Tibial nerve (tissue), 4 donors: ENCODE data around the gene DNASE2B. TPM values are rescaled to one million over a fixed set of nuclear protein-coding genes. Genes with fewer than 3 reads are reported as not detected.
A peak's percentile ranks its signal among the peaks of the same experiment; 100 is the strongest.
"Not testable (repeated sequence)": the region's sequence is repeated elsewhere in the genome, so short reads cannot be mapped to it uniquely, and the experiment has no call there.

Experiments
- DNase-seq, 2 donors: peaks; one replicate each; pipeline ENCODE4 v3.0.0-alpha.2; 2019; ENCODE audit warnings: low spot score in 2 of 2
- H3K27ac ChIP-seq, 4 donors: fragments of 200-600 bp; sonication (generic) in 3 of 4; one replicate each; pipeline ENCODE4 v1.5.1; 2017 to 2019; ENCODE audit warnings: mild to moderate bottlenecking in 1 of 4
- H3K27me3 ChIP-seq, 2 donors: fragments of 200-600 bp; sonication (generic) in 1 of 2; one replicate each; pipeline versions ENCODE4 v1.5.1 to v1.6.0; 2017 to 2019
- H3K36me3 ChIP-seq, 3 donors: fragments of 200-600 bp; sonication (generic); one replicate each; pipeline ENCODE4 v1.5.1; 2018 to 2019
- H3K4me1 ChIP-seq, 4 donors: fragments of 200-600 bp; sonication (generic) in 3 of 4; one replicate each; pipeline ENCODE4 v1.5.1; 2017 to 2019
- H3K4me3 ChIP-seq, 4 donors: fragments of 200-600 bp; sonication (generic) in 3 of 4; one replicate each; pipeline ENCODE4 v1.5.1; 2017 to 2019; ENCODE audit warnings: mild to moderate bottlenecking in 1 of 4, moderate library complexity in 1 of 4
- H3K9me3 ChIP-seq, 4 donors: fragments of 200-600 bp; sonication (generic) in 3 of 4; one replicate each; pipeline ENCODE4 v1.5.1; 2017 to 2019
- EP300 ChIP-seq, 2 donors: sonication (generic); formaldehyde crosslinking; IDR thresholded peaks; one replicate each; pipeline ENCODE4 v1.6.1; 2017; ENCODE audit warnings: antibody characterized with exemption in 2 of 2, mild to moderate bottlenecking in 1 of 2
- POLR2A ChIP-seq, 2 donors: fragments of 450-650 bp; IDR thresholded peaks; one replicate each; pipeline ENCODE4 v1.6.1; 2017; ENCODE audit warnings: antibody characterized with exemption in 2 of 2, mild to moderate bottlenecking in 2 of 2, moderate library complexity in 2 of 2
- WGBS, 2 donors: methylation state at CpG; one replicate each; pipeline ENCODE4 v1.1.5; 2018; 5-methylcytosine and 5-hydroxymethylcytosine counted together
- total RNA-seq, 4 donors: library from RNA; depleted of rRNA; stranded (reverse); fragments of >200 nt; gene quantifications; one replicate each; pipeline ENCODE4 v1.1.0, GENCODE V29; 2016
- TF ChIP-seq, protein P1 (sequence below), 5 experiments: fragments of 200-600 bp in 3 of 5; fragments of 450-650 bp in 2 of 5; sonication (generic) in 3 of 5; IDR thresholded peaks; one replicate each; pipeline ENCODE4 v1.5.1; 2016 to 2019; ENCODE audit warnings: antibody characterized with exemption in 5 of 5, mild to moderate bottlenecking in 3 of 5, moderate library complexity in 2 of 5

The DNASE2B gene
- total RNA-seq, 4 donors from 2014 or later, result not detected

DNA sequence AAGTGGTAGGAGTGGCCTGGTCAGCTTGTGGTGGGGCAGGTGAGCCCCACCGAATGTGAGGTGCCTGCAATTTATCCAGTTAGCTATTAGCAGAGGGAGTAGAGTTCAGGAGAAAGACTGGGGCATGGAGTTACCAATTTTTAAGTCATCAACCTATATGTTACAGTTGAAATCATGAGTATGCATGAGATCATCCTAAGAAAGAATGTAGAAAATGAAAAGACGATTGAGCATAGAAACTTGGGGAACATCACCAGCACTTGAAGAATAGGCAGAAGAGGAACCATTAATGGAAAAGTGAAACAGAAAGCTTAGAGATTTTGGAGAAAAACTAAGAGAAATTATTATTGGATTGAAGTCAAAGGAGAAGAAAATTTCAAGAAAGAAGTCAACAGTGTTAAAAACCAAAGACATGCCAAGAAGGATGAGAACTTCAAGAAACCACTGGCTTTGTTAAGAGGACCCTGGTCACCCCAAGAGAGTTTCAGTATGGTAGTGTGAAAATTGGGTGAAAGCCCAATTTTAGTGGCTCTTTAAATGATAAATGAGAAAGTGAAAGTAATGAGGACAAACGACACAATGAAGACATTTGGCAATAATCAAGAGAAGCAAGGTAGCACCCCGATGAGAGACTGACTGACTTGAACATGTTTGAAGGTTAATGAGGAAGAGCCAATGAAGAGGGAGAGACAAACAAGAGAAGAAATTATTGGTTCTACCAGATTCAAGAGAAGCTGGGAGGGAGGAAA is 36.7 kb downstream of the DNASE2B start:
- H3K27me3 ChIP-seq, result no peaks in the 10 kb centered on the region
- TF ChIP-seq, protein P1, sequence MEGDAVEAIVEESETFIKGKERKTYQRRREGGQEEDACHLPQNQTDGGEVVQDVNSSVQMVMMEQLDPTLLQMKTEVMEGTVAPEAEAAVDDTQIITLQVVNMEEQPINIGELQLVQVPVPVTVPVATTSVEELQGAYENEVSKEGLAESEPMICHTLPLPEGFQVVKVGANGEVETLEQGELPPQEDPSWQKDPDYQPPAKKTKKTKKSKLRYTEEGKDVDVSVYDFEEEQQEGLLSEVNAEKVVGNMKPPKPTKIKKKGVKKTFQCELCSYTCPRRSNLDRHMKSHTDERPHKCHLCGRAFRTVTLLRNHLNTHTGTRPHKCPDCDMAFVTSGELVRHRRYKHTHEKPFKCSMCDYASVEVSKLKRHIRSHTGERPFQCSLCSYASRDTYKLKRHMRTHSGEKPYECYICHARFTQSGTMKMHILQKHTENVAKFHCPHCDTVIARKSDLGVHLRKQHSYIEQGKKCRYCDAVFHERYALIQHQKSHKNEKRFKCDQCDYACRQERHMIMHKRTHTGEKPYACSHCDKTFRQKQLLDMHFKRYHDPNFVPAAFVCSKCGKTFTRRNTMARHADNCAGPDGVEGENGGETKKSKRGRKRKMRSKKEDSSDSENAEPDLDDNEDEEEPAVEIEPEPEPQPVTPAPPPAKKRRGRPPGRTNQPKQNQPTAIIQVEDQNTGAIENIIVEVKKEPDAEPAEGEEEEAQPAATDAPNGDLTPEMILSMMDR (IDR thresholded peaks at IDR 0.05), result no peak
- TF ChIP-seq EP300 (IDR thresholded peaks at IDR 0.05), result no peak
- no peak for TF ChIP-seq POLR2A (IDR thresholded peaks at IDR 0.05)
- H3K36me3 ChIP-seq, result no peaks in the 10 kb centered on the region
- WGBS, 2 donors, result 32 to 37% methylated on average over 4 of the region's 4 CpGs
- DNase-seq, result no peak
- H3K9me3 ChIP-seq, result peaks cover 0 to 4% (median 0%) of the 10 kb centered on the region in 4 donors
- peaks cover 0 to 28% (median 5%) of the 10 kb centered on the region in 4 donors for H3K4me1 ChIP-seq
- H3K27ac ChIP-seq, result peak overlapping the region in 2 of 4 donors; percentile 14 to 32
- H3K4me3 ChIP-seq, result no peak overlapping the region

DNA sequence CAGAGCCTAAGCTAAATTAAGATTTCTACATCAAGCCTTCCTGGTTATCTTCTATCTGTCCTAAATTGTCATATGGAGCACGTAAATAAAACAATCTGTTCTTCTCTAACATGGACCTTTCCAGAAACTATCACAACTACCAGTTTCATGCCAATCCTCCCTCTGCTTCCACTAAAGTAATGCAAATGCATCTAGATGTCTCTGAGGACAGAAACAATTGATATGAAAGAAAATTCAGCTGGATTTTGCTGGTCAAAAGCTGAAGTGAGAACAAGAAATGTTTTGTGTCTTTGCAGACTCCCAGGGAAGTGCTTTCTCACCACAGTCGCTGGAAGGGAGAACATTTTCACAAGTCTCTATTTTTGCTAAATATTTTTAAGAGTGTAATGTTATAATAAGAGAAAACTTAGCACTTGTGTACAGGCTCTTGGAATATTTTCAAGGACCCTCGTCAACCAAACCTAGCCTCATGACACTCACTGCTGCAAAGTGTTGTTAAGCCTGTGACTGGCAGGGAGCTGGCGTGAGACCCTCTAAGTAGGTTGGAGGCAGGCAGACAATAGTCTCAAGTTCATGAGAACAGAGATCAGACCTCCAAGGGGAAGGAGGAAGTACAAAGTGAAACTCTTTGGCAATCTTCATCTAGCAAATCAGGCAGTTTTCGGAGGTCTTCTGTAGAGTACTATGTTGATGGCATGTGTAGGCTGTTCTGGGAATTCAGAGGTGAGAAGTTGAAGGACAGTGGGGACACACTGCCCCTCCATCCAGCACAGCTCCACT is 38.8 kb downstream of the DNASE2B start:
- Histone ChIP-seq H3K27me3 (no peaks in the 10 kb centered on the region), H3K9me3 (no peaks in the 10 kb centered on the region), H3K27ac (peak overlapping the region in 3 of 4 donors; percentile 28 to 50 (median 44)), H3K4me3 (no peak overlapping the region), H3K4me1 (peaks cover 0 to 28% (median 5%) of the 10 kb centered on the region in 4 donors), H3K36me3 (no peaks in the 10 kb centered on the region)
- DNase-seq, result no peak
- 31 to 34% methylated on average over 5 of the region's 5 CpGs for WGBS, 2 donors
- TF ChIP-seq EP300 (IDR thresholded peaks at IDR 0.05) (no peak), POLR2A (IDR thresholded peaks at IDR 0.05) (no peak)
- TF ChIP-seq, protein P1 (IDR thresholded peaks at IDR 0.05), result no peak

DNA sequence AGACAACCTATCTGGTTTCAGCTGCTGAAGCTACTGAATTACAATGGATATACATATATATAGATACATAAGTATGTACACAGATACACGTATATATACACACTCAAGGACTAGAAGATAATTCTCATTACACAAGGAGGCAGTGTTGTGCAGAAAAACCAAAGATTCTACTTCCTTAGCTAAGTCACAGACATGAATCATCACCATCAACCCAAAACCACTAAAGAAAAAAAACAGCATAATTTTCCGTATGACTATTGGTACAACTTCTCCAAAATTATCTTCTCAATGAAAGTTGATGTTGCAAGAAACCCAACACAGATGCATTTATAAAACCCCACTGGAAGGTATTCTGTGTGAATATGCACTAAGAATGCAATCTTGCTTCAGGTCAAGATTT is 44.0 kb downstream of the DNASE2B start:
- no peak for TF ChIP-seq POLR2A (IDR thresholded peaks at IDR 0.05)
- TF ChIP-seq, protein P1 (IDR thresholded peaks at IDR 0.05), result peak in 4 of 5 experiments; percentile 34 to 56 (median 45)
- H3K36me3 ChIP-seq, result no peaks in the 10 kb centered on the region
- H3K9me3 ChIP-seq, result no peaks in the 10 kb centered on the region
- WGBS, 2 donors, result 7 to 8% methylated on average over 2 of the region's 2 CpGs
- H3K27me3 ChIP-seq, result no peaks in the 10 kb centered on the region
- peak in 1 of 2 donors; percentile 36 for DNase-seq
- H3K27ac ChIP-seq, result no peak overlapping the region
- H3K4me1 ChIP-seq, result peaks cover 0 to 6% (median 0%) of the 10 kb centered on the region in 4 donors
- no peak overlapping the region for H3K4me3 ChIP-seq

DNA sequence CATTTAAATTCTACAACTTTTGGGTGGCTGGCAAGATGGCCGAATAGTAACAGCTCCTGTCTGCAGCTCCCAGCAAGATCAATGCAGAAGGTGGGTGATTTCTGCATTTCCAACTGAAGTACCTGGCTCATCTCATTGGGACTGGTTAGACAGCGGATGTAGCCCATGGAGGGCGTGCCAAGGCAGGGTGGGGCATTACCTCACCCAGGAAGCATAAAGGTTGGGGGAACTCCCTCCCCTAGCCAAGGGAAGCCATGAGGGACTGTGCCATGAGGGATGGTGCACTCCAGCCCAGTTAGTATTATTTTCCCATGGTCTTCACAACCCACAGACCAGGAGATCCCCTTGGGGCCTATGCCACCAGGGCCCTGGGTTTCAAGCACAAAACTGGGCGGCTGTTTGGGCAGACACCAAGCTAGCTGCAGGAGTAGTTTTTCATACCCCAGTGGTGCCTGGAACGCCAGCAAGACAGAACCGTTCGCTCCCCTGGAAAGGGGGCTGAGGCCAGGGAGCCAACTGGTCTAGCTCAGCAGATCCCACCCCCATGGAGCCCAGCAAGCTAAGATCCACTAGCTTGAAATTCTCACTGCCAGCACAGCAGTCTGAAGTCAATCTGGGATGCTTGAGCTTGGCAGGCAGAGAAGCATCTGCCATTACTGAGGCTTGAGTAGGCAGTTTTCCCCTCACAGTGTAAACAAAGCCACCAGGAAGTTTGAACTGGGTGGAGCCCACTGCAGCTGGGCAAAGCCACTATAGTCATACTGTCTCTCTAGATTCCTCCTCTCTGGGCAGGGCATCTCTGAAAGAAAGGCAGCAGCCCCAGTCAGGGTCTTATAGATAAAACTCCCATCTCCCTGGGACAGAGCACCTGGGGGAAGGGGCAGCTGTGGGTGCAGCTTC is 44.7 kb downstream of the DNASE2B start:
- H3K4me3 ChIP-seq, DNase-seq, H3K27ac ChIP-seq, H3K27me3 ChIP-seq, H3K36me3 ChIP-seq, H3K4me1 ChIP-seq, H3K9me3 ChIP-seq: not testable (repeated sequence)
- WGBS, 2 donors, result 86% methylated on average over 7 of the region's 7 CpGs

DNA sequence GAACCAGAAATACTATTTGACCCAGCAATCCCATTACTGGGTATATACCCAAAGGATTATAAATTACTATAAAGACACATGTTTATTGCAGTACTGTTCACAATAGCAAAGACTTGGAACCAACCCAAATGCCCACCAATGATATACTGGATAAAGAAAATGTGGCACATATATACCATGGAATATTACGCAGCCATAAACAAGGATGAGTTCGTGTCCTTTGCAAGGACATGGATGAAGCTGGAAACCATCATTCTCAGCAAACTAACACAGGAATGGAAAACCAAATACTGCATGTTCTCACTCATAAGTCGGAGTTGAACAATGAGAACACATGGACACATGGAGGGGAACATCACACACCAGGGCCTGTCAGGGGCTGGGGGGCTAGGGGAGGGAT is 50.4 kb downstream of the DNASE2B start:
- not testable (repeated sequence) for H3K27ac ChIP-seq, H3K4me1 ChIP-seq, H3K9me3 ChIP-seq, H3K4me3 ChIP-seq, H3K27me3 ChIP-seq, H3K36me3 ChIP-seq, DNase-seq
- 94 to 98% methylated on average over 3 of the region's 3 CpGs for WGBS, 2 donors
